Hepatocyte (in vitro differentiated cells): ENCODE data around the gene FAH.

Experiments used
- EZH2phosphoT487 ChIP-seq: fragments of 200-600 bp; sonication (generic); IDR thresholded peaks from one replicate; pipeline ENCODE4 v1.6.1; 2018; ENCODE audit warnings: antibody characterized with exemption, mild to moderate bottlenecking, low read depth, moderate library complexity; ENCODE audit not compliant: unreplicated experiment, severe bottlenecking
- TF ChIP-seq, protein P1 (sequence below): fragments of 200-600 bp; sonication (generic); IDR thresholded peaks from 2 replicates; pipeline ENCODE4 v1.5.1; 2016; ENCODE audit warnings: antibody characterized with exemption, mild to moderate bottlenecking; ENCODE audit not compliant: poor library complexity

DNA sequence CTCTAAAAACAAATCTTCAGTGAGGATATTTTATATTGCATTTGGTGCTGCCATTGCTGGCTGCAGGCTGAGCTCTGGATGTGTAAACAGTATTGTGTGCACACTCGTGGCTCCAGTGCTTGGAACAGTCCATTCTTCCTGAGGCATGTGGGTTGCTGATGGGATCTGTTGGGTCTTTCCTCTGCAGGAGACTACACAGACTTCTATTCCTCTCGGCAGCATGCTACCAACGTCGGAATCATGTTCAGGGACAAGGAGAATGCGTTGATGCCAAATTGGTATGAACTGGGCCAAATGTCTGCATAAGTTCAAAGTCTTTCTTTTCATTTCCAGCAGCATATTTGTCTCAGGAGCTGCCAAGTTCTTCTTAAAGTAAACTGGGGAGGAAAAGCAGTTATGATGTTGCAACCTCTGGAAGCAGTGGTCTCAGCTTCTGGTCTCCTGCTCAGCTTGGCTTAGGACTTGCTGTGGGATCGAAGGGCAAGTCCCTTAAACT is 9.3 kb downstream of the FAH start:
- TF ChIP-seq, protein P1, sequence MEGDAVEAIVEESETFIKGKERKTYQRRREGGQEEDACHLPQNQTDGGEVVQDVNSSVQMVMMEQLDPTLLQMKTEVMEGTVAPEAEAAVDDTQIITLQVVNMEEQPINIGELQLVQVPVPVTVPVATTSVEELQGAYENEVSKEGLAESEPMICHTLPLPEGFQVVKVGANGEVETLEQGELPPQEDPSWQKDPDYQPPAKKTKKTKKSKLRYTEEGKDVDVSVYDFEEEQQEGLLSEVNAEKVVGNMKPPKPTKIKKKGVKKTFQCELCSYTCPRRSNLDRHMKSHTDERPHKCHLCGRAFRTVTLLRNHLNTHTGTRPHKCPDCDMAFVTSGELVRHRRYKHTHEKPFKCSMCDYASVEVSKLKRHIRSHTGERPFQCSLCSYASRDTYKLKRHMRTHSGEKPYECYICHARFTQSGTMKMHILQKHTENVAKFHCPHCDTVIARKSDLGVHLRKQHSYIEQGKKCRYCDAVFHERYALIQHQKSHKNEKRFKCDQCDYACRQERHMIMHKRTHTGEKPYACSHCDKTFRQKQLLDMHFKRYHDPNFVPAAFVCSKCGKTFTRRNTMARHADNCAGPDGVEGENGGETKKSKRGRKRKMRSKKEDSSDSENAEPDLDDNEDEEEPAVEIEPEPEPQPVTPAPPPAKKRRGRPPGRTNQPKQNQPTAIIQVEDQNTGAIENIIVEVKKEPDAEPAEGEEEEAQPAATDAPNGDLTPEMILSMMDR, result no peak
- TF ChIP-seq EZH2phosphoT487, result no peak
